Measurements from ENCODE around the gene PKIG. TPM values are rescaled to one million over a fixed set of nuclear protein-coding genes. Genes with fewer than 3 reads are reported as not detected.

The PKIG gene
- total and polyA plus RNA-seq, 10 of the 15 experiments (the other 5 are each of a cell fraction or from before 2014, with no cell fraction given), result 5.7 to 82.3 (median 39.7) TPM

- TF ChIP-seq IKZF1 (conservative IDR thresholded peaks at IDR 0.05) (peak; percentile 92), POLR2AphosphoS2 (IDR thresholded peaks at IDR 0.05; ENCODE audit: low read depth, low read length) (no peak), RELA (IDR thresholded peaks at IDR 0.05; ENCODE audit: borderline replicate concordance, partially characterized antibody) (peak; percentile 13), FOXK2 (IDR thresholded peaks at IDR 0.05) (no peak), LARP7 (IDR thresholded peaks at IDR 0.05) (peak; percentile 31; the same call in 1 of the 2 replicates), CREB1 (IDR thresholded peaks at IDR 0.05; ENCODE audit: low read depth) (no peak), CHD4 (IDR thresholded peaks at IDR 0.05) (no peak), NBN (IDR thresholded peaks at IDR 0.05) (peak; percentile 49; the same call in 1 of the 2 replicates), BHLHE40 (IDR thresholded peaks at IDR 0.05; ENCODE audit: borderline replicate concordance in 1 of 2, low read depth in 2 of 2, low read length in 1 of 2) (peak; percentile 46 to 65; a peak in 1 of 4 replicates), ASH2L (IDR thresholded peaks at IDR 0.05; ENCODE audit: borderline replicate concordance, low read depth) (no peak), CTCF (IDR thresholded peaks at IDR 0.05 in 2 of 3, conservative IDR thresholded peaks at IDR 0.05 in 1 of 3; ENCODE audit: control insufficient read depth in 2 of 3, extremely low read depth in 1 of 3, insufficient read depth in 1 of 3, low read depth in 3 of 3, low read length in 3 of 3) (peak; percentile 98 to 99 (median 99); a peak in 5 of 6 replicates), SUPT20H (IDR thresholded peaks at IDR 0.05; ENCODE audit: borderline replicate concordance, control insufficient read depth, low read depth, low read length) (no peak), NFIC (IDR thresholded peaks at IDR 0.05; ENCODE audit: low read depth, low read length) (no peak), EED (IDR thresholded peaks at IDR 0.05; ENCODE audit: low read depth) (peak; percentile 75), SRF (IDR thresholded peaks at IDR 0.05; ENCODE audit: low read depth in 2 of 2, low read length in 2 of 2) (no peak), CHD1 (IDR thresholded peaks at IDR 0.05; ENCODE audit: low read depth, low read length) (no peak), BCLAF1 (IDR thresholded peaks at IDR 0.05) (no peak), RCOR1 (conservative IDR thresholded peaks at IDR 0.05; ENCODE audit: low read depth, low read length) (no peak), GATAD2B (conservative IDR thresholded peaks at IDR 0.05; ENCODE audit: low read depth) (peak; percentile 46; the same call in 1 of the 2 replicates), YBX1 (IDR thresholded peaks at IDR 0.05) (no peak), NFYB (IDR thresholded peaks at IDR 0.05; ENCODE audit: insufficient read depth, low read depth, low read length) (no peak), RBBP5 (conservative IDR thresholded peaks at IDR 0.05) (no peak), FOXM1 (IDR thresholded peaks at IDR 0.05; ENCODE audit: low read depth, low read length) (0 out of 2 replicates have a peak, but pooled peaks have one; percentile 38), BACH1 (IDR thresholded peaks at IDR 0.05; ENCODE audit: borderline replicate concordance) (0 out of 2 replicates have a peak, but pooled peaks have one; percentile 25), PAX5 (IDR thresholded peaks at IDR 0.05; ENCODE audit: borderline replicate concordance, low read depth, low read length) (peak; percentile 96), USF1 (IDR thresholded peaks at IDR 0.05; ENCODE audit: borderline replicate concordance, extremely low read length, insufficient read depth, low read depth, low read length) (no peak)
These were observed 27.3 kb downstream of the PKIG start (continued) for GRCh38 chr20:44609516-44610312.
